ENCODE results near the gene RPS18. TPM values are rescaled to one million over a fixed set of nuclear protein-coding genes. Genes with fewer than 3 reads are reported as not detected.

The RPS18 gene
- total and polyA plus RNA-seq, 12 donors: 1,323 to 8,448 (median 2,110) TPM

- TF ChIP-seq, protein P1, sequence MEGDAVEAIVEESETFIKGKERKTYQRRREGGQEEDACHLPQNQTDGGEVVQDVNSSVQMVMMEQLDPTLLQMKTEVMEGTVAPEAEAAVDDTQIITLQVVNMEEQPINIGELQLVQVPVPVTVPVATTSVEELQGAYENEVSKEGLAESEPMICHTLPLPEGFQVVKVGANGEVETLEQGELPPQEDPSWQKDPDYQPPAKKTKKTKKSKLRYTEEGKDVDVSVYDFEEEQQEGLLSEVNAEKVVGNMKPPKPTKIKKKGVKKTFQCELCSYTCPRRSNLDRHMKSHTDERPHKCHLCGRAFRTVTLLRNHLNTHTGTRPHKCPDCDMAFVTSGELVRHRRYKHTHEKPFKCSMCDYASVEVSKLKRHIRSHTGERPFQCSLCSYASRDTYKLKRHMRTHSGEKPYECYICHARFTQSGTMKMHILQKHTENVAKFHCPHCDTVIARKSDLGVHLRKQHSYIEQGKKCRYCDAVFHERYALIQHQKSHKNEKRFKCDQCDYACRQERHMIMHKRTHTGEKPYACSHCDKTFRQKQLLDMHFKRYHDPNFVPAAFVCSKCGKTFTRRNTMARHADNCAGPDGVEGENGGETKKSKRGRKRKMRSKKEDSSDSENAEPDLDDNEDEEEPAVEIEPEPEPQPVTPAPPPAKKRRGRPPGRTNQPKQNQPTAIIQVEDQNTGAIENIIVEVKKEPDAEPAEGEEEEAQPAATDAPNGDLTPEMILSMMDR (IDR thresholded peaks at IDR 0.05): no peak
- TF ChIP-seq POLR2A (IDR thresholded peaks at IDR 0.05): no peak
- DNase-seq: peak in 1 of 7 donors; percentile 13
- intact Hi-C loops (cut with DNase I): loop anchor here in 1 of 2 donors (10.0 kb wide), 2 partner anchors 129 to 229 kb away; no protein-coding TSS in a partner anchor
- Histone ChIP-seq H3K4me1 (replicated peaks in 1 of 2) (peaks cover under 1 to 6% of the 10 kb centered on the region in 2 donors), H3K4me3 (no peak overlapping the region), H3K9me3 (replicated peaks in 1 of 3) (no peaks in the 10 kb centered on the region), H3K27me3 (peaks cover 10% of the 10 kb centered on the region), H3K27ac (no peak overlapping the region), H3K36me3 (replicated peaks in 1 of 2) (no peaks in the 10 kb centered on the region)
- 9 to 33% (median 23%) methylated on average over 1 of the region's 1 CpG for WGBS, 4 donors
Measured at GRCh38 chr6:33243476-33243875, 28.4 kb upstream of the RPS18 start.

- TF ChIP-seq, protein P1 (IDR thresholded peaks at IDR 0.05): peak; percentile 91 to 99 (median 99)
- TF ChIP-seq POLR2A (IDR thresholded peaks at IDR 0.05): no peak
- H3K4me1 ChIP-seq (replicated peaks in 1 of 2): peaks cover 20 to 23% of the 10 kb centered on the region in 2 donors
- peak overlapping the region in 2 of 4 donors; percentile 27 to 40 for H3K4me3 ChIP-seq
- peak overlapping the region in 4 of 5 donors; percentile 89 to 96 (median 93) for H3K27ac ChIP-seq
- no peaks in the 10 kb centered on the region for H3K9me3 ChIP-seq (replicated peaks in 1 of 3)
- no peaks in the 10 kb centered on the region for H3K36me3 ChIP-seq (replicated peaks in 1 of 2)
- H3K27me3 ChIP-seq: no peaks in the 10 kb centered on the region
- peak; percentile 80 to 96 (median 91) for DNase-seq
- intact Hi-C loops (cut with DNase I): loop anchor here (5.0 to 10.0 kb wide), 5 partner anchors 36 to 233 kb away; partner anchors contain the start of gene RING1 (in 1 of the 2)
- WGBS, 4 donors: 4 to 10% (median 5%) methylated on average over 12 to 28 of the region's 28 CpGs
Measured at GRCh38 chr6:33247977-33248642, 23.8 kb upstream of the RPS18 start.

GRCh38 chr6:33248643-33248931 lies 23.3 kb upstream of the RPS18 start:
- no peak for TF ChIP-seq POLR2A (IDR thresholded peaks at IDR 0.05)
- TF ChIP-seq, protein P1 (IDR thresholded peaks at IDR 0.05): peak in 2 of 6 experiments; percentile 6 to 48
- no peaks in the 10 kb centered on the region for H3K27me3 ChIP-seq
- H3K36me3 ChIP-seq (replicated peaks in 1 of 2): no peaks in the 10 kb centered on the region
- peak in 1 of 7 donors; percentile 51 for DNase-seq
- intact Hi-C loops (cut with DNase I): loop anchor here (5.0 to 10.0 kb wide), 5 partner anchors 36 to 234 kb away; partner anchors contain the start of gene RING1 (in 1 of the 2)
- no peaks in the 10 kb centered on the region for H3K9me3 ChIP-seq (replicated peaks in 1 of 3)
- peak overlapping the region; percentile 79 to 96 (median 93) for H3K27ac ChIP-seq
- WGBS, 4 donors: 0 to 1% (median 0%) methylated on average over 1 to 18 of the region's 18 CpGs
- H3K4me3 ChIP-seq: peak overlapping the region in 3 of 4 donors; percentile 19 to 40 (median 27)
- peaks cover 20 to 23% of the 10 kb centered on the region in 2 donors for H3K4me1 ChIP-seq (replicated peaks in 1 of 2)

- Histone ChIP-seq H3K4me3 (peak overlapping the region in 3 of 4 donors; percentile 37 to 63 (median 40)), H3K36me3 (replicated peaks in 1 of 2) (no peaks in the 10 kb centered on the region), H3K9me3 (replicated peaks in 1 of 3) (no peaks in the 10 kb centered on the region), H3K27ac (peak overlapping the region; percentile 87 to 96 (median 93)), H3K4me1 (replicated peaks in 1 of 2) (peaks cover 20 to 23% of the 10 kb centered on the region in 2 donors), H3K27me3 (no peaks in the 10 kb centered on the region)
- whole genome bisulfite sequencing, 4 donors: 0 to 1% (median 0%) methylated on average over 16 to 58 of the region's 58 CpGs
- DNase-seq: peak; percentile 96 to 100 (median 99)
- TF ChIP-seq, protein P1 (IDR thresholded peaks at IDR 0.05): peak in 4 of 6 experiments; percentile 0 to 14 (median 10)
- peak; percentile 76 to 98 for TF ChIP-seq POLR2A (IDR thresholded peaks at IDR 0.05)
- intact Hi-C loops (cut with DNase I): loop anchor here (5.0 to 10.0 kb wide), 5 partner anchors 37 to 234 kb away; partner anchors contain the start of gene RING1 (in 1 of the 2)
Measured at GRCh38 chr6:33248932-33249731, 22.7 kb upstream of the RPS18 start.

All from adrenal gland (tissue), 12 donors.